OCI-LY7 (cell line): ENCODE data around the gene PDCD1LG2. TPM values are rescaled to one million over a fixed set of nuclear protein-coding genes. Genes with fewer than 3 reads are reported as not detected.

Source experiments
- BruUV-seq: library from RNA; stranded (reverse); fragments of 400-500 nt; replicated peaks from 2 replicates; lab custom pipeline; 2021; lab: Mats Ljungman, UMichigan
- CTCF ChIA-PET: fragments of 300-600 bp; sonication (Branson Sonifier 250); formaldehyde crosslinking; loops from one replicate; lab custom pipeline; 2022; ENCODE audit warnings: antibody characterized with exemption; ENCODE audit not compliant: unreplicated experiment; lab: Charles Lee
- POLR2A ChIA-PET: fragments of 300-600 bp; sonication (Branson Sonifier 250); formaldehyde crosslinking; loops from one replicate; lab custom pipeline; 2022; ENCODE audit warnings: antibody characterized with exemption; lab: Charles Lee
- DNase-seq: peaks from one replicate; pipeline ENCODE4 v3.0.0-alpha.2; 2015; ENCODE audit warnings: low spot score
- H2AFZ ChIP-seq: fragments of 200-600 bp; sonication (generic), shearing (Covaris generic); 2 replicates; pipeline ENCODE4 v1.6.1; 2014; ENCODE audit warnings: mild to moderate bottlenecking, antibody characterized with exemption, low read length, moderate library complexity
- H3K27ac ChIP-seq: fragments of 200-600 bp; sonication (generic); 2 replicates; pipeline ENCODE4 v1.5.1; 2014; ENCODE audit warnings: mixed run types, low read depth, mild to moderate bottlenecking, moderate library complexity, low read length, inconsistent platforms; ENCODE audit not compliant: poor library complexity, severe bottlenecking
- H3K36me3 ChIP-seq: fragments of 200-600 bp; sonication (generic); 2 replicates; pipeline ENCODE4 v1.6.1; 2014; ENCODE audit warnings: mild to moderate bottlenecking, antibody characterized with exemption, low read length, moderate library complexity, mixed read lengths; ENCODE audit not compliant: insufficient read depth
- H3K4me1 ChIP-seq: fragments of 200-600 bp; sonication (generic); 2 replicates; pipeline ENCODE4 v1.5.1; 2014; ENCODE audit warnings: mild to moderate bottlenecking, low read length; ENCODE audit not compliant: insufficient read depth, poor library complexity, severe bottlenecking
- H3K4me2 ChIP-seq: fragments of 200-600 bp; sonication (generic); 2 replicates; pipeline ENCODE4 v1.6.1; 2014; ENCODE audit warnings: mild to moderate bottlenecking, low read length
- H3K4me3 ChIP-seq: fragments of 200-600 bp; sonication (generic); 2 replicates; pipeline ENCODE4 v1.5.1; 2014; ENCODE audit warnings: mild to moderate bottlenecking, low read depth, low read length; ENCODE audit not compliant: poor library complexity, severe bottlenecking
- H3K79me2 ChIP-seq: fragments of 200-600 bp; sonication (generic); 2 replicates; pipeline ENCODE4 v1.6.1; 2016; ENCODE audit warnings: low read depth, mild to moderate bottlenecking, low read length, moderate library complexity, mixed read lengths; ENCODE audit not compliant: insufficient read depth
- H3K9me2 ChIP-seq: fragments of 200-600 bp; sonication (generic); 2 replicates; pipeline ENCODE4 v1.6.1; 2016; ENCODE audit warnings: mild to moderate bottlenecking, low read length, mixed read lengths; ENCODE audit not compliant: insufficient read depth
- H3K9me3 ChIP-seq: fragments of 200-600 bp; sonication (generic); 2 replicates; pipeline ENCODE4 v1.6.1; 2014; ENCODE audit warnings: mild to moderate bottlenecking, mixed run types, low read length, mixed read lengths
- H4K20me1 ChIP-seq: fragments of 200-600 bp; sonication (generic); 2 replicates; pipeline ENCODE4 v1.6.1; 2014; ENCODE audit warnings: mild to moderate bottlenecking, antibody characterized with exemption, low read length, moderate library complexity, mixed read lengths; ENCODE audit not compliant: insufficient read depth
- EZH2phosphoT487 ChIP-seq: fragments of 200-600 bp; sonication (generic); IDR thresholded peaks from 2 replicates; pipeline ENCODE4 v1.6.1; 2018; ENCODE audit warnings: low read depth, borderline replicate concordance, mild to moderate bottlenecking, mixed run types, antibody characterized with exemption, low read length, moderate library complexity, mixed read lengths
- intact Hi-C: fragments of 100-400 bp; cut with micrococcal nuclease; formaldehyde crosslinking; loops from one replicate; pipeline ENCODE4 v1.10.0; 2022; ENCODE audit not compliant: unreplicated experiment
- total RNA-seq, 2 experiments: library from RNA; depleted of rRNA in 1 of 2; stranded (reverse); fragments of >200 nt in 1 of 2; shearing (Covaris generic) in 1 of 2; gene quantifications; 2 replicates each; pipeline ENCODE4 v1.2.3, GENCODE V29; 2014 to 2022
- TF ChIP-seq, protein P1 (sequence below): fragments of 200-600 bp; sonication (generic); conservative IDR thresholded peaks from 2 replicates; pipeline ENCODE4 v1.5.1; 2014; ENCODE audit warnings: mild to moderate bottlenecking, antibody characterized with exemption, low read length, moderate library complexity, mixed read lengths

PDCD1LG2 gene
- total RNA-seq, 2 experiments from 2014 or later = not detected

GRCh38 chr9:5559659-5560058 is 49.3 kb downstream of the PDCD1LG2 start:
- Histone ChIP-seq H3K9me2 (no peaks in the 10 kb centered on the region), H3K27ac (no peak overlapping the region), H4K20me1 (no peaks in the 10 kb centered on the region), H3K4me1 (no peaks in the 10 kb centered on the region), H3K79me2 (no peaks in the 10 kb centered on the region), H3K4me2 (no peak overlapping the region), H2AFZ (no peak overlapping the region), H3K36me3 (no peaks in the 10 kb centered on the region), H3K4me3 (no peak overlapping the region), H3K9me3 (no peaks in the 10 kb centered on the region)
- no TSS peak for BruUV-seq
- intact Hi-C loops = no loop called here
- CTCF ChIA-PET = no interaction called here
- TF ChIP-seq, protein P1, sequence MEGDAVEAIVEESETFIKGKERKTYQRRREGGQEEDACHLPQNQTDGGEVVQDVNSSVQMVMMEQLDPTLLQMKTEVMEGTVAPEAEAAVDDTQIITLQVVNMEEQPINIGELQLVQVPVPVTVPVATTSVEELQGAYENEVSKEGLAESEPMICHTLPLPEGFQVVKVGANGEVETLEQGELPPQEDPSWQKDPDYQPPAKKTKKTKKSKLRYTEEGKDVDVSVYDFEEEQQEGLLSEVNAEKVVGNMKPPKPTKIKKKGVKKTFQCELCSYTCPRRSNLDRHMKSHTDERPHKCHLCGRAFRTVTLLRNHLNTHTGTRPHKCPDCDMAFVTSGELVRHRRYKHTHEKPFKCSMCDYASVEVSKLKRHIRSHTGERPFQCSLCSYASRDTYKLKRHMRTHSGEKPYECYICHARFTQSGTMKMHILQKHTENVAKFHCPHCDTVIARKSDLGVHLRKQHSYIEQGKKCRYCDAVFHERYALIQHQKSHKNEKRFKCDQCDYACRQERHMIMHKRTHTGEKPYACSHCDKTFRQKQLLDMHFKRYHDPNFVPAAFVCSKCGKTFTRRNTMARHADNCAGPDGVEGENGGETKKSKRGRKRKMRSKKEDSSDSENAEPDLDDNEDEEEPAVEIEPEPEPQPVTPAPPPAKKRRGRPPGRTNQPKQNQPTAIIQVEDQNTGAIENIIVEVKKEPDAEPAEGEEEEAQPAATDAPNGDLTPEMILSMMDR = no peak
- TF ChIP-seq EZH2phosphoT487 = no peak
- no peak for DNase-seq
- POLR2A ChIA-PET = interaction anchor here (1.3 to 2.1 kb wide), 6 partner anchors 10 to 34 kb away, joined by 3 to 8 read pairs (median 4); no protein-coding TSS in a partner anchor

GRCh38 chr9:5560443-5561100 is 50.2 kb downstream of the PDCD1LG2 start:
- Histone ChIP-seq H3K4me2 (no peak overlapping the region), H2AFZ (no peak overlapping the region), H3K36me3 (no peaks in the 10 kb centered on the region), H3K79me2 (no peaks in the 10 kb centered on the region), H4K20me1 (no peaks in the 10 kb centered on the region), H3K4me1 (no peaks in the 10 kb centered on the region), H3K9me2 (no peaks in the 10 kb centered on the region), H3K9me3 (no peaks in the 10 kb centered on the region), H3K27ac (no peak overlapping the region), H3K4me3 (no peak overlapping the region)
- CTCF ChIA-PET = no interaction called here
- TF ChIP-seq EZH2phosphoT487 = no peak
- TF ChIP-seq, protein P1 = no peak
- POLR2A ChIA-PET = interaction anchor here (0.6 to 2.1 kb wide), 3 partner anchors 9 to 107 kb away, joined by 3 to 8 read pairs (median 5); no protein-coding TSS in a partner anchor
- intact Hi-C loops = no loop called here
- DNase-seq = no peak
- no TSS peak for BruUV-seq

GRCh38 chr9:5561828-5562488 is 51.6 kb downstream of the PDCD1LG2 start:
- H4K20me1 ChIP-seq = no peaks in the 10 kb centered on the region
- H3K27ac ChIP-seq = no peak overlapping the region
- peaks cover 9% of the 10 kb centered on the region for H3K4me1 ChIP-seq
- no peak overlapping the region for H3K4me2 ChIP-seq
- ChIA-PET CTCF (no interaction called here), POLR2A (no interaction called here)
- TF ChIP-seq EZH2phosphoT487 = no peak
- TF ChIP-seq, protein P1 = no peak
- H3K9me3 ChIP-seq = no peaks in the 10 kb centered on the region
- H3K79me2 ChIP-seq = no peaks in the 10 kb centered on the region
- no peaks in the 10 kb centered on the region for H3K36me3 ChIP-seq
- H3K9me2 ChIP-seq = no peaks in the 10 kb centered on the region
- no peak overlapping the region for H3K4me3 ChIP-seq
- no TSS peak for BruUV-seq
- no peak overlapping the region for H2AFZ ChIP-seq
- no peak for DNase-seq
- intact Hi-C loops = no loop called here
